Right atrium auricular region (tissue), 2 donors: ENCODE results near the gene TTC33. TPM values are rescaled to one million over a fixed set of nuclear protein-coding genes. Genes with fewer than 3 reads are reported as not detected.

Experiments used
- DNase-seq: peaks from one replicate; pipeline ENCODE4 v3.0.0-alpha.2; 2019; ENCODE audit warnings: low spot score
- H3K27ac ChIP-seq, 2 donors: fragments of 200-600 bp; sonication (generic); 1 replicate in 1 of 2; 2 replicates in 1 of 2; pipeline ENCODE4 v1.5.1; 2016 to 2019
- H3K27me3 ChIP-seq, 2 donors: fragments of 200-600 bp; sonication (generic); one replicate each; pipeline versions ENCODE4 v1.5.1 to v1.6.0; 2017 to 2019
- H3K36me3 ChIP-seq: fragments of 200-600 bp; sonication (generic); one replicate; pipeline ENCODE4 v1.5.1; 2016
- H3K4me1 ChIP-seq, 2 donors: fragments of 200-600 bp; sonication (generic); one replicate each; pipeline versions ENCODE4 v1.5.1 to v1.6.0; 2017 to 2019
- H3K4me3 ChIP-seq, 2 donors: fragments of 200-600 bp; sonication (generic); 1 replicate in 1 of 2; 2 replicates in 1 of 2; pipeline ENCODE4 v1.5.1; 2017 to 2019; ENCODE audit warnings: mild to moderate bottlenecking in 1 of 2, moderate library complexity in 1 of 2
- H3K9me3 ChIP-seq, 2 donors: fragments of 200-600 bp; sonication (generic); one replicate each; pipeline ENCODE4 v1.5.1; 2019
- CTCF ChIP-seq, 2 donors: fragments of 200-600 bp; sonication (generic); IDR thresholded peaks; one replicate each; pipeline ENCODE4 v1.5.1; 2019; ENCODE audit warnings: antibody characterized with exemption in 2 of 2
- total RNA-seq, 2 donors: library from RNA; depleted of rRNA; stranded (reverse); fragments of >200 nt; gene quantifications; one replicate each; pipeline ENCODE4 v1.1.0, GENCODE V29; 2016

TTC33 gene
- total RNA-seq, 2 donors from 2014 or later = 10.2 to 16.7 TPM

GRCh38 chr5:40556811-40557210, 198.9 kb downstream of the TTC33 start:
- Histone ChIP-seq H3K4me3 (no peak overlapping the region), H3K36me3 (no peaks in the 10 kb centered on the region), H3K9me3 (no peaks in the 10 kb centered on the region), H3K27ac (no peak overlapping the region), H3K27me3 (no peaks in the 10 kb centered on the region), H3K4me1 (no peaks in the 10 kb centered on the region)
- TF ChIP-seq CTCF (IDR thresholded peaks at IDR 0.05) = no peak
- DNase-seq = no peak

- H3K36me3 ChIP-seq = no peaks in the 10 kb centered on the region
Observed at GRCh38 chr5:40555886-40556285, 199.9 kb downstream of the TTC33 start.

GRCh38 chr5:40554813-40555212, 200.9 kb downstream of the TTC33 start:
- H3K4me3 ChIP-seq = no peak overlapping the region
- H3K27ac ChIP-seq = no peak overlapping the region
- no peaks in the 10 kb centered on the region for H3K27me3 ChIP-seq
- no peaks in the 10 kb centered on the region for H3K36me3 ChIP-seq
- DNase-seq = no peak
- H3K4me1 ChIP-seq = peaks cover 0 to 4% of the 10 kb centered on the region in 2 donors
- no peak for TF ChIP-seq CTCF (IDR thresholded peaks at IDR 0.05)
- H3K9me3 ChIP-seq = no peaks in the 10 kb centered on the region

More at GRCh38 chr5:40555886-40556285, 199.9 kb downstream of the TTC33 start:
- TF ChIP-seq CTCF (IDR thresholded peaks at IDR 0.05) = no peak
- DNase-seq = no peak
- peaks cover 0 to 4% of the 10 kb centered on the region in 2 donors for H3K4me1 ChIP-seq
- no peaks in the 10 kb centered on the region for H3K9me3 ChIP-seq
- no peak overlapping the region for H3K4me3 ChIP-seq
- H3K27ac ChIP-seq = no peak overlapping the region
- H3K27me3 ChIP-seq = no peaks in the 10 kb centered on the region

GRCh38 chr5:40554054-40554453, 201.7 kb downstream of the TTC33 start:
- Histone ChIP-seq H3K4me3 (no peak overlapping the region), H3K36me3 (no peaks in the 10 kb centered on the region)

GRCh38 chr5:40552981-40553380, 202.8 kb downstream of the TTC33 start:
- Histone ChIP-seq H3K4me3 (no peak overlapping the region), H3K9me3 (no peaks in the 10 kb centered on the region), H3K27ac (no peak overlapping the region), H3K27me3 (no peaks in the 10 kb centered on the region), H3K36me3 (no peaks in the 10 kb centered on the region), H3K4me1 (peaks cover 0 to 4% of the 10 kb centered on the region in 2 donors)
- TF ChIP-seq CTCF (IDR thresholded peaks at IDR 0.05) = no peak
- DNase-seq = no peak

More at GRCh38 chr5:40554054-40554453, 201.7 kb downstream of the TTC33 start:
- H3K27me3 ChIP-seq = no peaks in the 10 kb centered on the region
- DNase-seq = no peak
- TF ChIP-seq CTCF (IDR thresholded peaks at IDR 0.05) = no peak
- no peak overlapping the region for H3K27ac ChIP-seq
- no peaks in the 10 kb centered on the region for H3K9me3 ChIP-seq
- H3K4me1 ChIP-seq = peaks cover 0 to 4% of the 10 kb centered on the region in 2 donors
